ENCODE results near the gene LRRC56. TPM values are rescaled to one million over a fixed set of nuclear protein-coding genes. Genes with fewer than 3 reads are reported as not detected.

Gene LRRC56
- total and polyA plus RNA-seq, 9 of the 15 experiments (the other 6 are each of a cell fraction or from before 2014, with no cell fraction given): 0.03 to 4.5 (median 1.0) TPM; not detected in 1

GRCh38 chr11:504994-505344, 32.4 kb upstream of the LRRC56 start (continued):
- TF ChIP-seq ZBTB40 (IDR thresholded peaks at IDR 0.05) (no peak), ZBTB40 (CRISPR knock-in tag; IDR thresholded peaks at IDR 0.05) (no peak), DMBX1 (CRISPR knock-in tag; IDR thresholded peaks at IDR 0.05; ENCODE audit: borderline replicate concordance) (peak; percentile 41; the same call in 1 of the 2 replicates), XRCC4 (IDR thresholded peaks at IDR 0.05; ENCODE audit: extremely low read depth, insufficient read depth, insufficient read length) (no peak), POLR2H (tag; IDR thresholded peaks at IDR 0.05; ENCODE audit: low read depth) (0 out of 2 replicates have a peak, but pooled peaks have one; percentile 35), SMAD4 (CRISPR knock-in tag; conservative IDR thresholded peaks at IDR 0.05) (0 out of 2 replicates have a peak, but pooled peaks have one; percentile 16), L3MBTL2 (IDR thresholded peaks at IDR 0.05) (peak; percentile 72)
- TF ChIP-seq, protein P1, sequence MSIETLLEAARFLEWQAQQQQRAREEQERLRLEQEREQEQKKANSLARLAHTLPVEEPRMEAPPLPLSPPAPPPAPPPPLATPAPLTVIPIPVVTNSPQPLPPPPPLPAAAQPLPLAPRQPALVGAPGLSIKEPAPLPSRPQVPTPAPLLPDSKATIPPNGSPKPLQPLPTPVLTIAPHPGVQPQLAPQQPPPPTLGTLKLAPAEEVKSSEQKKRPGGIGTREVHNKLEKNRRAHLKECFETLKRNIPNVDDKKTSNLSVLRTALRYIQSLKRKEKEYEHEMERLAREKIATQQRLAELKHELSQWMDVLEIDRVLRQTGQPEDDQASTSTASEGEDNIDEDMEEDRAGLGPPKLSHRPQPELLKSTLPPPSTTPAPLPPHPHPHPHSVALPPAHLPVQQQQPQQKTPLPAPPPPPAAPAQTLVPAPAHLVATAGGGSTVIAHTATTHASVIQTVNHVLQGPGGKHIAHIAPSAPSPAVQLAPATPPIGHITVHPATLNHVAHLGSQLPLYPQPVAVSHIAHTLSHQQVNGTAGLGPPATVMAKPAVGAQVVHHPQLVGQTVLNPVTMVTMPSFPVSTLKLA (conservative IDR thresholded peaks at IDR 0.05): peak in 1 of 2 experiments; percentile 62; a peak in 2 of 4 replicates
- TF ChIP-seq, protein P2, sequence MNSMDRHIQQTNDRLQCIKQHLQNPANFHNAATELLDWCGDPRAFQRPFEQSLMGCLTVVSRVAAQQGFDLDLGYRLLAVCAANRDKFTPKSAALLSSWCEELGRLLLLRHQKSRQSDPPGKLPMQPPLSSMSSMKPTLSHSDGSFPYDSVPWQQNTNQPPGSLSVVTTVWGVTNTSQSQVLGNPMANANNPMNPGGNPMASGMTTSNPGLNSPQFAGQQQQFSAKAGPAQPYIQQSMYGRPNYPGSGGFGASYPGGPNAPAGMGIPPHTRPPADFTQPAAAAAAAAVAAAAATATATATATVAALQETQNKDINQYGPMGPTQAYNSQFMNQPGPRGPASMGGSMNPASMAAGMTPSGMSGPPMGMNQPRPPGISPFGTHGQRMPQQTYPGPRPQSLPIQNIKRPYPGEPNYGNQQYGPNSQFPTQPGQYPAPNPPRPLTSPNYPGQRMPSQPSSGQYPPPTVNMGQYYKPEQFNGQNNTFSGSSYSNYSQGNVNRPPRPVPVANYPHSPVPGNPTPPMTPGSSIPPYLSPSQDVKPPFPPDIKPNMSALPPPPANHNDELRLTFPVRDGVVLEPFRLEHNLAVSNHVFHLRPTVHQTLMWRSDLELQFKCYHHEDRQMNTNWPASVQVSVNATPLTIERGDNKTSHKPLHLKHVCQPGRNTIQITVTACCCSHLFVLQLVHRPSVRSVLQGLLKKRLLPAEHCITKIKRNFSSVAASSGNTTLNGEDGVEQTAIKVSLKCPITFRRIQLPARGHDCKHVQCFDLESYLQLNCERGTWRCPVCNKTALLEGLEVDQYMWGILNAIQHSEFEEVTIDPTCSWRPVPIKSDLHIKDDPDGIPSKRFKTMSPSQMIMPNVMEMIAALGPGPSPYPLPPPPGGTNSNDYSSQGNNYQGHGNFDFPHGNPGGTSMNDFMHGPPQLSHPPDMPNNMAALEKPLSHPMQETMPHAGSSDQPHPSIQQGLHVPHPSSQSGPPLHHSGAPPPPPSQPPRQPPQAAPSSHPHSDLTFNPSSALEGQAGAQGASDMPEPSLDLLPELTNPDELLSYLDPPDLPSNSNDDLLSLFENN (IDR thresholded peaks at IDR 0.05; ENCODE audit: low read depth in 2 of 2, low read length in 2 of 2): no peak
